SU-DHL-6 (cell line): ENCODE data around the gene ADAM12.

Experiments used
- H2AFZ ChIP-seq: fragments of 200-600 bp; sonication (generic); 2 replicates; pipeline ENCODE4 v1.6.1; 2014; ENCODE audit warnings: low read depth, mild to moderate bottlenecking, moderate library complexity, mixed read lengths, antibody characterized with exemption, low read length; ENCODE audit not compliant: severe bottlenecking
- H3F3A ChIP-seq: fragments of 200-600 bp; shearing (Covaris generic); 2 replicates; pipeline ENCODE4 v1.6.0; 2016; ENCODE audit warnings: antibody characterized with exemption, mild to moderate bottlenecking; ENCODE audit not compliant: insufficient read depth
- H3K27ac ChIP-seq: fragments of 200-600 bp; sonication (generic); 2 replicates; pipeline ENCODE4 v1.5.1; 2016; ENCODE audit warnings: low read depth, mild to moderate bottlenecking, low read length, moderate library complexity, mixed read lengths
- H3K27me3 ChIP-seq: fragments of 200-600 bp; sonication (generic), shearing (Covaris generic); 2 replicates; pipeline ENCODE4 v1.6.0; 2014; ENCODE audit warnings: mild to moderate bottlenecking, low read length
- H3K36me3 ChIP-seq: fragments of 200-600 bp; sonication (generic); 2 replicates; pipeline ENCODE4 v1.6.1; 2014; ENCODE audit warnings: mild to moderate bottlenecking, low read length, mixed read lengths
- H3K4me2 ChIP-seq: fragments of 300-600, 200-600 bp; shearing (Covaris generic), sonication (generic); 2 replicates; pipeline ENCODE4 v1.6.0; 2014; ENCODE audit warnings: low read length, low read depth, mild to moderate bottlenecking; ENCODE audit not compliant: poor library complexity, severe bottlenecking
- H3K4me3 ChIP-seq: fragments of 200-600 bp; sonication (generic); 2 replicates; pipeline ENCODE4 v1.5.1; 2014; ENCODE audit warnings: antibody characterized with exemption, low read length, mild to moderate bottlenecking, mixed read lengths; ENCODE audit not compliant: insufficient read depth, poor library complexity, severe bottlenecking
- H3K79me2 ChIP-seq: fragments of 200-600 bp; sonication (generic); 2 replicates; pipeline ENCODE4 v1.6.1; 2014; ENCODE audit warnings: mild to moderate bottlenecking, low read length, moderate library complexity; ENCODE audit not compliant: insufficient read depth
- H3K9ac ChIP-seq: fragments of 200-600 bp; sonication (generic); 2 replicates; pipeline ENCODE4 v1.7.0; 2014; ENCODE audit warnings: mild to moderate bottlenecking, low read length
- H3K9me2 ChIP-seq: fragments of 200-600 bp; sonication (generic); replicated peaks from 2 replicates; pipeline ENCODE4 v1.6.1; 2014; ENCODE audit warnings: low read length; ENCODE audit not compliant: insufficient read depth
- H3K9me3 ChIP-seq: fragments of 200-600 bp; sonication (generic); 2 replicates; pipeline ENCODE4 v1.6.1; 2014; ENCODE audit warnings: low read length, mixed read lengths; ENCODE audit not compliant: insufficient read depth
- H4K20me1 ChIP-seq: fragments of 200-600 bp; sonication (generic); 2 replicates; pipeline ENCODE4 v1.6.1; 2014; ENCODE audit warnings: low read depth, mild to moderate bottlenecking, antibody characterized with exemption, low read length, moderate library complexity, mixed read lengths
- CTCF ChIP-seq: fragments of 200-600 bp; sonication (generic); IDR thresholded peaks from one replicate; pipeline ENCODE4 v1.5.1; 2017; ENCODE audit warnings: antibody characterized with exemption, mild to moderate bottlenecking, low read length, moderate library complexity; ENCODE audit not compliant: insufficient read depth, poor library complexity, severe bottlenecking
- EZH2phosphoT487 ChIP-seq: fragments of 200-600 bp; sonication (generic), shearing (Covaris generic); conservative IDR thresholded peaks from 2 replicates; pipeline ENCODE4 v1.6.1; 2018; ENCODE audit warnings: mild to moderate bottlenecking, antibody characterized with exemption, low read length, moderate library complexity, mixed read lengths

Gene ADAM12

DNA sequence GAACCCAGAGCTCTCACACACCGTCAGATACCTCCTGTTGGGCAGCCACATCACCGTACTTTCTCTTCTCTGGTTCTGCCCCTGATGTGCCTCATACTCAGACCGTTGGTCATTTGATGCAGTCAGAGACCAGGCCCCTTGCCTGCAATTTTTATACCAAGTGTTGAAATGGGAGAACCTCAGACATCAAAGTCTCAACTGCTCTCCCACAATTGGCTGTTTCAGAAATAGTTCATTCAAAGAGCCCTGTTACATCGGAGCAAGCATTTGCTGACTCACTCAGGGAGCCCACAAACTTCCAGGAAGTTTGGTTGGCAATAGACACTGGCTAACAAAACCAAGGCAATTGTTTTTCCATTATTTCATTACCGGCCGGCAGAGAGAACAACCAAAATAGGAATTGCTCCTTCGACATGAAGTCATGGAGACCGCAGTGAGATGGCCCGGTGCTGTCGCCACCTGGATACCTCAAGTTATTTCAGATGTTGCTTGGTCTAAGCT, 33.5 kb upstream of the ADAM12 start:
- Histone ChIP-seq H3K4me3 (no peak overlapping the region), H3K9me3 (no peaks in the 10 kb centered on the region), H3K27ac (no peak overlapping the region), H3F3A (no peaks in the 10 kb centered on the region), H2AFZ (no peak overlapping the region), H3K36me3 (no peaks in the 10 kb centered on the region), H4K20me1 (no peaks in the 10 kb centered on the region), H3K79me2 (no peaks in the 10 kb centered on the region), H3K9me2 (no peaks in the 10 kb centered on the region), H3K4me2 (no peak overlapping the region), H3K27me3 (no peaks in the 10 kb centered on the region), H3K9ac (no peak overlapping the region)
- TF ChIP-seq EZH2phosphoT487 = no peak
- no peak for TF ChIP-seq CTCF

DNA sequence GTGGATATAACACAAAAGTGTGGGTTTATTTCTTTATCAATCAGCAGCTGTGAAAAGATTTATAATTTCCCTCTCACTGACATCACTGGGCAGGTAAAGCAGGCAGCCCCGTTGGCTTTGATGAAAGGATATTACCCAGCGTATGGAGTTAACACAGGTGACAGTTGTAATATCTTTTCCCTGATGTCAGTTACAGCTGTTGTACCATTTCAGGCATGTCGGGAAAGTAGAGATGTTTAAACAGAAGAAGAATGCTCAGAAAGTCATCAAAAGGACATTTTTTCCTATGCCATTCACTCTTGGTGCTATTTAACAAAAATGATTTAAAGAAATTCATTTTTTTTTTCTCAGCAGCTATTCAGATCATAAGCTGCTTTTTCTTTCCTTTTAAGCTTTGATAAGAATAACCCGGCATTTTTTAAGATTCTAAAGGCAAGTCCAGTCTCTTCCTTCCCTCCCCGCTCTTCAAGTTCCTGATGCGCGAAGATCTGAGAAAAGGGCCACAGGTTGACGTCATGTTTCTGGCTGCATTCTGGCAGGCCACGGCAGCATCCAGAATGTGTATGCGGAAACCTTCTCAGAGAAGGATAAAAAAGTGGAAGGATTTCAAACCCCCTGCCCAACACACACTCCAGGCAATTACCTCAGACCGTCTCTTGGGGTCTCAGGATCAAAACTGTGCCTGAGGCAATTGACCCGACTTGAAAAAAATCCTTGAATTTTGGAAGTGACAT, 32.5 kb upstream of the ADAM12 start:
- Histone ChIP-seq H3K4me3 (no peak overlapping the region), H3K36me3 (no peaks in the 10 kb centered on the region), H3K4me2 (no peak overlapping the region), H3F3A (no peaks in the 10 kb centered on the region), H3K27me3 (no peaks in the 10 kb centered on the region), H3K9me3 (no peaks in the 10 kb centered on the region), H3K79me2 (no peaks in the 10 kb centered on the region), H3K9ac (no peak overlapping the region), H3K9me2 (no peaks in the 10 kb centered on the region), H4K20me1 (no peaks in the 10 kb centered on the region), H3K27ac (no peak overlapping the region), H2AFZ (no peak overlapping the region)
- TF ChIP-seq CTCF (no peak), EZH2phosphoT487 (no peak)

- Histone ChIP-seq H3K27ac (no peak overlapping the region), H3K9me2 (no peaks in the 10 kb centered on the region), H3K4me2 (no peak overlapping the region), H3K79me2 (no peaks in the 10 kb centered on the region), H2AFZ (no peak overlapping the region), H3K4me3 (no peak overlapping the region), H3F3A (no peaks in the 10 kb centered on the region), H3K9ac (no peak overlapping the region), H4K20me1 (no peaks in the 10 kb centered on the region), H3K27me3 (no peaks in the 10 kb centered on the region), H3K36me3 (no peaks in the 10 kb centered on the region), H3K9me3 (no peaks in the 10 kb centered on the region)
- no peak for TF ChIP-seq CTCF
- no peak for TF ChIP-seq EZH2phosphoT487
These were observed 29.0 kb upstream of the ADAM12 start for GRCh38 chr10:126417220-126417825.
